Karpas-422 (cell line): Measurements from ENCODE around the gene MTREX. TPM values are rescaled to one million over a fixed set of nuclear protein-coding genes. Genes with fewer than 3 reads are reported as not detected.

Experiments
- DNase-seq: peaks from one replicate; pipeline ENCODE4 v3.0.0-alpha.2; 2015
- H2AFZ ChIP-seq: fragments of 200-600 bp; sonication (generic); 2 replicates; pipeline ENCODE4 v1.6.1; 2014; ENCODE audit warnings: antibody characterized with exemption, low read length, mixed read lengths
- H3K27ac ChIP-seq: fragments of 200-600 bp; sonication (generic); 2 replicates; pipeline ENCODE4 v1.5.1; 2014; ENCODE audit warnings: mild to moderate bottlenecking, low read length, moderate library complexity
- H3K27me3 ChIP-seq: fragments of 200-600 bp; sonication (generic); 2 replicates; pipeline ENCODE4 v1.6.1; 2014; ENCODE audit warnings: low read length, mixed read lengths
- H3K36me3 ChIP-seq: fragments of 200-600 bp; sonication (generic); 2 replicates; pipeline ENCODE4 v1.6.1; 2014; ENCODE audit warnings: low read length, mixed read lengths; ENCODE audit not compliant: insufficient read depth
- H3K4me1 ChIP-seq: fragments of 200-600 bp; sonication (generic); 2 replicates; pipeline ENCODE4 v1.6.1; 2014; ENCODE audit warnings: mild to moderate bottlenecking, low read length, mixed read lengths
- H3K4me2 ChIP-seq: fragments of 200-600 bp; sonication (generic); 2 replicates; pipeline ENCODE4 v1.6.1; 2014; ENCODE audit warnings: low read length, low read depth, mild to moderate bottlenecking; ENCODE audit not compliant: poor library complexity, severe bottlenecking
- H3K4me3 ChIP-seq: fragments of 200-600 bp; sonication (generic); 2 replicates; pipeline ENCODE4 v1.5.1; 2014; ENCODE audit warnings: mild to moderate bottlenecking, antibody characterized with exemption, low read length, mixed read lengths
- H3K79me2 ChIP-seq: fragments of 200-600 bp; sonication (generic); 2 replicates; pipeline ENCODE4 v1.6.1; 2014; ENCODE audit warnings: mild to moderate bottlenecking, low read length, mixed read lengths
- H3K9ac ChIP-seq: fragments of 200-600 bp; sonication (generic); 2 replicates; pipeline ENCODE4 v1.6.0; 2014; ENCODE audit warnings: low read length
- H3K9me2 ChIP-seq: fragments of 200-600 bp; sonication (generic), shearing (Covaris generic); replicated peaks from 2 replicates; pipeline ENCODE4 v1.6.0; 2014; ENCODE audit warnings: mild to moderate bottlenecking, low read length, moderate library complexity; ENCODE audit not compliant: insufficient read depth
- H3K9me3 ChIP-seq: fragments of 300-700, 200-600 bp; sonication (generic); 2 replicates; pipeline ENCODE4 v1.6.1; 2014; ENCODE audit warnings: low read length, mixed read lengths
- H4K20me1 ChIP-seq: fragments of 200-600 bp; sonication (generic); 2 replicates; pipeline ENCODE4 v1.6.1; 2014; ENCODE audit warnings: mild to moderate bottlenecking, antibody characterized with exemption, low read length, low read depth; ENCODE audit not compliant: insufficient read depth
- total RNA-seq: library from RNA; depleted of rRNA; stranded (reverse); fragments of >200 nt; shearing (Covaris generic); gene quantifications from 2 replicates; pipeline ENCODE4 v1.2.3, GENCODE V29; 2014; ENCODE audit warnings: low replicate concordance; rRNA removed

The MTREX gene
- total RNA-seq, result 79.9 and 104 TPM in 2 replicates

GRCh38 chr5:55307383-55308253, at the start of gene MTREX, which contains the start of gene DHX29:
TSS of gene MTREX (plus strand) at chr5:55307989. CDS start at chr5:55308014, 25 bp downstream.
TSS of gene DHX29 (minus strand) at chr5:55307694. CDS start at chr5:55307573, 121 bp downstream.
- Histone ChIP-seq H4K20me1 (0 out of 2 replicates have a peak, but pooled peaks cover 4% of the 10 kb centered on the region), H3K27me3 (no peaks in the 10 kb centered on the region), H3K36me3 (peaks cover 53% of the 10 kb centered on the region), H3K9me2 (no peaks in the 10 kb centered on the region), H3K9ac (peak within 1 kb of the TSS; percentile 89), H3K4me2 (peak within 1 kb of the TSS; percentile 95), H3K79me2 (peaks cover 99% of the 10 kb centered on the region), H3K9me3 (peaks cover 4% of the 10 kb centered on the region; the same call in 1 of the 2 replicates), H3K4me1 (peaks cover 41% of the 10 kb centered on the region), H3K27ac (peak within 1 kb of the TSS; percentile 65), H3K4me3 (peak within 1 kb of the TSS; percentile 92), H2AFZ (peak within 1 kb of the TSS; percentile 69)
- peak; percentile 97 for DNase-seq

DNA sequence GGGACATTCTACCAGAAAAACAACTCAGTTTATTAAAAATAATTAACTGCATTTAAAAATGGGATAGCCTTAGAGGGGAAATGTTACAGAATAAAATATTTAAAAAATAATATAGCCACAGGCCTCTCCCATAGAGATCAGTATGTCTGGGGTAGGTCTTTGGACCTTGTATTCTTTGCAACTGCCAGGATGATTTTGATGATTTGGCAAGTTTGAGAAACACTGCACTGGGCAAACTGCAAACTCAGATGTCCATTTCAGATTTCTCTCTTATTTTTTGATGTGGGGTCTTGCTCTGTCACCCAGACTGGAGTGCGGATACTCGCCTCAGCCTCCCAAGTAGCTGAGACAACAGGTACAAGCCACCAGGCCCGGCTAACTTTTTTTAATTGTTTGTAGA, 49.5 kb upstream of the MTREX start:
- H3K4me2 ChIP-seq, result no peak overlapping the region
- no peaks in the 10 kb centered on the region for H4K20me1 ChIP-seq
- H3K9me3 ChIP-seq, result no peaks in the 10 kb centered on the region
- H3K4me1 ChIP-seq, result no peaks in the 10 kb centered on the region
- no peak overlapping the region for H3K27ac ChIP-seq
- H3K4me3 ChIP-seq, result no peak overlapping the region
- no peaks in the 10 kb centered on the region for H3K9me2 ChIP-seq
- H3K9ac ChIP-seq, result no peak overlapping the region
- peaks cover 34% of the 10 kb centered on the region; the same call in 1 of the 2 replicates for H3K36me3 ChIP-seq
- no peak for DNase-seq
- no peak overlapping the region for H2AFZ ChIP-seq
- H3K27me3 ChIP-seq, result no peaks in the 10 kb centered on the region
- H3K79me2 ChIP-seq, result no peaks in the 10 kb centered on the region

DNA sequence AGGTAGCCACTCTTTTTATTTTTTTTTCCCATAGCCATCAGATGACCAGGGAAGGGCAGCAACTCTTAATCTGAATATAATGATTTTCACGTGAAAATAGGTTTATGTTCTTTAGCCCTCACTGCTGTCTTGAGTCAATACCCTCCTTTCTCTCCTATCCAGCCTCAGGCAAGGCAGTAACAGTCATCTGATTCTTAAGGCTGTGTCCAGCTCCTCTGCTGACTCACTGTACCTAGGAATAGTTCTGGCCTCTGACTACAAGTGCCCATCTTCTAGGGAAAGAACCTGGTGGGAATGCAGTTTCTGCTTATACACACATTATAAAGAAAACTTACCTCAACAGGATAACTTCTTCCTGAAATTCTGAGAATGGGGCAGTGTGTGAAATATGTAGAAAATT, 31.0 kb upstream of the MTREX start:
- H3K4me2 ChIP-seq, result no peak overlapping the region
- H3K9me2 ChIP-seq, result no peaks in the 10 kb centered on the region
- H3K4me3 ChIP-seq, result no peak overlapping the region
- DNase-seq, result no peak
- H3K27ac ChIP-seq, result no peak overlapping the region
- H3K36me3 ChIP-seq, result peaks cover 67% of the 10 kb centered on the region; the same call in 1 of the 2 replicates
- H3K79me2 ChIP-seq, result no peaks in the 10 kb centered on the region
- H3K9ac ChIP-seq, result no peak overlapping the region
- H3K9me3 ChIP-seq, result no peaks in the 10 kb centered on the region
- no peak overlapping the region for H2AFZ ChIP-seq
- no peaks in the 10 kb centered on the region for H4K20me1 ChIP-seq
- peaks cover 5% of the 10 kb centered on the region; the same call in 1 of the 2 replicates for H3K4me1 ChIP-seq
- H3K27me3 ChIP-seq, result no peaks in the 10 kb centered on the region

DNA sequence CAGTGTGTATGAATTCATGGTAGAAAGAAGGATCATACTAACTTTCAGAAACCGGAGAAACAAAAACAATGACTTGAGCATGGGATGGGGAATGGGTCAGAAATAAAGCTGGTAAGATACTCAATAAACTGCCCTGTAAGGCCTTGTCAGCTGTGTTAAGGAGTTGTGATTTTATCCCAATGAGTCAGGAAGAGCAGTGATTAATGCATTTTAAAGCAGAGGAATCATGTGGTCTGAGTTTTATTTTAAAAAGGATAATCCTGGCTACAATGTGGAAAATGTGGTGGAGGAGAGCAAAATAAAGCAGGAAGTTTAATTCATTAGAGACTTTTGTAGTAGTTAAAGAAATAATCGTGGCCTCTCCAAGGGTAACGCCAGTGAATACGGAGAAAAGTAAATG, 29.0 kb upstream of the MTREX start:
- Histone ChIP-seq H3K9me2 (no peaks in the 10 kb centered on the region), H3K4me2 (no peak overlapping the region), H3K9me3 (no peaks in the 10 kb centered on the region), H3K4me3 (no peak overlapping the region), H3K4me1 (peaks cover 5% of the 10 kb centered on the region; the same call in 1 of the 2 replicates), H3K36me3 (peaks cover 65% of the 10 kb centered on the region; the same call in 1 of the 2 replicates), H4K20me1 (no peaks in the 10 kb centered on the region), H3K27ac (no peak overlapping the region), H3K9ac (no peak overlapping the region), H2AFZ (no peak overlapping the region), H3K27me3 (no peaks in the 10 kb centered on the region), H3K79me2 (no peaks in the 10 kb centered on the region)
- no peak for DNase-seq

DNA sequence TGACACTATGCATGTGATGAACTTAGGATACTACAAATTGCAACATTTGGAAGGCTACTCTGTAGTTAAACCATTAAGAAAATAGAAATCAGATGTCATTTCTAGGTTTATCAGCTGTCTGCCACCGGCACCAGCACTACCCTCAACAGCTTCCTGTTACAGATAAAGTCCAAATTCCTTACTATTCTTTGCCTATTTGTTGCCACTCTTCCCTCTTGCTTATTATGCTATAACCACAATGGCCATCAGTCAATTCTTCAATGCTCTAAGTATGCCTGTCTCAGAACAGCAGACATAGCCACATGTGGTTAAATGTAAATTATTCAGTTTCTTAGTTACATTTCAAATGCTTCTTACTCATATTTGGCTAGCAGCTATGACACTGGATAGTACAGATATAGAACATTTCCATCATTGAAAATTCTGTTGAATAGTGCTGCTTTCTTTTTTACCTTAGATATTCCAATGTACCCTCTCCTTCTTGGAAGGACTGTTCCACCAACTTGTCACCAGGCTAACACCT, 21.3 kb upstream of the MTREX start:
- Histone ChIP-seq H3K9me3 (no peaks in the 10 kb centered on the region), H3K9me2 (no peaks in the 10 kb centered on the region), H3K4me1 (no peaks in the 10 kb centered on the region), H4K20me1 (no peaks in the 10 kb centered on the region), H3K27ac (no peak overlapping the region), H3K79me2 (0 out of 2 replicates have a peak, but pooled peaks cover 4% of the 10 kb centered on the region), H3K9ac (no peak overlapping the region), H3K36me3 (peaks cover 54% of the 10 kb centered on the region; the same call in 1 of the 2 replicates), H2AFZ (no peak overlapping the region), H3K27me3 (no peaks in the 10 kb centered on the region), H3K4me2 (no peak overlapping the region), H3K4me3 (no peak overlapping the region)
- DNase-seq, result no peak

DNA sequence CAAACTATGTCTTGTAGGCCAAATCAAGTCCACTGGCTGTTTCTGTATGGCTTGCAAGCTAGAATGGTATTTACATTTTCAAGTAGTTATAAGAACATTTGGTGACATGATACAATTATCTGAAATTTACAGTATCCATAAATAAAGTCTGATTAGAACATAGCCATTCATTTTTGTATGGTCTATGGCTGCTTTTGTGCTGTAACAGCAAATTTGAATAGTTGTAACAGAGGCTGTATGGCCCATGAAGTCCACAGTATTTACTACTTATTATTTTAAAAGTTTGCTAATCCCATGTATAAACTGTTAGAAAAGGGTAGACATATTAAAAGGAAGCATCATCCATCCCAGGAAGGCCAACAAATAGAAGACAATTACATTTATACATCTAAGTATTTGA, 18.0 kb upstream of the MTREX start:
- peaks cover 7% of the 10 kb centered on the region for H3K79me2 ChIP-seq
- no peaks in the 10 kb centered on the region for H3K4me1 ChIP-seq
- no peaks in the 10 kb centered on the region for H3K9me2 ChIP-seq
- H3K27ac ChIP-seq, result no peak overlapping the region
- no peaks in the 10 kb centered on the region; the same call in 1 of the 2 replicates for H3K9me3 ChIP-seq
- H3K9ac ChIP-seq, result no peak overlapping the region
- no peaks in the 10 kb centered on the region for H3K27me3 ChIP-seq
- DNase-seq, result no peak
- H4K20me1 ChIP-seq, result no peaks in the 10 kb centered on the region
- peaks cover 61% of the 10 kb centered on the region for H3K36me3 ChIP-seq
- no peak overlapping the region for H3K4me2 ChIP-seq
- no peak overlapping the region for H3K4me3 ChIP-seq
- no peak overlapping the region for H2AFZ ChIP-seq

DNA sequence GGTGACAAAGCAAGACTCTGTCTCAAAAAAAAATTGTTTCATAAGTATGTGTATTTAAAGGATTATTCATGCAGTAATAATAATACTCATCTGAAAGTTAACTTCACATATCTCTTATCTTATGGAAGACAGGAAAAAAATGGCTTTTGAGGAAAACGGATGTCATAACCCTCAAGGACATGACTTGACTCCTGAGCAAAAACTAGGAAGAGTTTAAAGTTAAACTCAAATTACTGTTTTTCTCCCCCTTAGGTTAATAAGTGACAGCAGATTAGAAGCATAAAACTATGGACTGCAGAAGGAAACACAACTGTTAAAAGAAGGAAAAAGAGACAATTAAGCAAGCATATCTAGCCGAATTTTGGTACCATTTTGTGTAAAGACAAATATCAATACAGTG, 16.8 kb upstream of the MTREX start:
- no peak for DNase-seq
- Histone ChIP-seq H3K4me1 (no peaks in the 10 kb centered on the region), H3K27me3 (no peaks in the 10 kb centered on the region), H2AFZ (no peak overlapping the region), H3K27ac (no peak overlapping the region), H3K9me2 (no peaks in the 10 kb centered on the region), H4K20me1 (no peaks in the 10 kb centered on the region), H3K79me2 (peaks cover 11% of the 10 kb centered on the region), H3K36me3 (peaks cover 64% of the 10 kb centered on the region), H3K9ac (no peak overlapping the region), H3K4me2 (no peak overlapping the region), H3K9me3 (peaks cover 3% of the 10 kb centered on the region), H3K4me3 (no peak overlapping the region)

GRCh38 chr5:55294935-55295334, 12.9 kb upstream of the MTREX start:
- Histone ChIP-seq H3K27ac (no peak overlapping the region), H2AFZ (no peak overlapping the region), H4K20me1 (no peaks in the 10 kb centered on the region), H3K9me2 (no peaks in the 10 kb centered on the region), H3K9me3 (peaks cover 14% of the 10 kb centered on the region), H3K4me2 (no peak overlapping the region), H3K4me1 (no peaks in the 10 kb centered on the region), H3K79me2 (peaks cover 46% of the 10 kb centered on the region), H3K27me3 (no peaks in the 10 kb centered on the region), H3K36me3 (peaks cover 76% of the 10 kb centered on the region), H3K9ac (no peak overlapping the region), H3K4me3 (no peak overlapping the region)
- no peak for DNase-seq
